ENCODE results near the gene ZNF695.
"Not testable (repeated sequence)": the region's sequence is repeated elsewhere in the genome, so short reads cannot be mapped to it uniquely, and the experiment has no call there.

ZNF695 gene

GRCh38 chr1:247047260-247047659, 39.4 kb upstream of the ZNF695 start:
- DNase-seq = no peak
- Histone ChIP-seq H3K4me1 (ENCODE audit: control insufficient read depth, insufficient read depth, low read depth, low read length) (no peaks in the 10 kb centered on the region), H3K18ac (ENCODE audit: low read depth in 1 of 2, low read length in 2 of 2) (no peak overlapping the region), H3K9me3 (ENCODE audit: control insufficient read depth, low read length) (peaks cover 87% of the 10 kb centered on the region), H2BK15ac (ENCODE audit: low read depth, poor library complexity, severe bottlenecking) (no peak overlapping the region), H4K91ac (ENCODE audit: low read length) (no peak overlapping the region), H3K4ac (ENCODE audit: low read depth in 1 of 2, low read length in 2 of 2) (no peak overlapping the region), H3K9ac (ENCODE audit: low read length) (no peak overlapping the region), H2BK12ac (ENCODE audit: low read length in 2 of 2) (no peak overlapping the region), H3K14ac (ENCODE audit: low read length in 2 of 2) (no peak overlapping the region), H3K79me1 (replicated peaks; ENCODE audit: low read length, poor library complexity, severe bottlenecking) (peaks cover 21% of the 10 kb centered on the region), H3K27ac (ENCODE audit: low read length, poor library complexity, severe bottlenecking) (no peak overlapping the region), H4K8ac (ENCODE audit: low read length) (no peak overlapping the region), H2BK5ac (ENCODE audit: low read depth, low read length, poor library complexity, severe bottlenecking) (no peak overlapping the region), H3K27me3 (ENCODE audit: control insufficient read depth in 1 of 2, insufficient read depth in 1 of 2, low read length in 2 of 2) (no peaks in the 10 kb centered on the region), H3K4me3 (ENCODE audit: insufficient read depth in 1 of 2, low read depth in 1 of 2, low read length in 2 of 2) (peak overlapping the region in 1 of 2 experiments; percentile 29), H2AFZ (ENCODE audit: low read depth, low read length) (no peak overlapping the region), H3K23ac (ENCODE audit: low read length in 2 of 2) (no peak overlapping the region), H2AK5ac (ENCODE audit: low read length, severe bottlenecking) (no peak overlapping the region), H3K4me2 (ENCODE audit: low read length, poor library complexity, severe bottlenecking) (no peak overlapping the region), H3K36me3 (ENCODE audit: control insufficient read depth in 1 of 2, insufficient read depth in 2 of 2, low read depth in 1 of 2, low read length in 2 of 2) (peaks cover 0 to 5% of the 10 kb centered on the region in 2 experiments), H2BK120ac (ENCODE audit: low read depth, low read length) (no peak overlapping the region)
- 94% methylated on average over 2 of the region's 2 CpGs for WGBS

- no peak overlapping the region for H4K8ac ChIP-seq (ENCODE audit: low read length)
- peaks cover 5 to 7% of the 10 kb centered on the region in 2 experiments for H3K36me3 ChIP-seq (ENCODE audit: control insufficient read depth in 1 of 2, insufficient read depth in 2 of 2, low read depth in 1 of 2, low read length in 2 of 2)
- no peak overlapping the region for H3K4me2 ChIP-seq (ENCODE audit: low read length, poor library complexity, severe bottlenecking)
- no peak overlapping the region for H2BK120ac ChIP-seq (ENCODE audit: low read depth, low read length)
- no peak overlapping the region for H3K9ac ChIP-seq (ENCODE audit: low read length)
- no peak overlapping the region for H3K4ac ChIP-seq (ENCODE audit: low read depth in 1 of 2, low read length in 2 of 2)
- no peak overlapping the region for H4K91ac ChIP-seq (ENCODE audit: low read length)
- H3K14ac ChIP-seq (ENCODE audit: low read length in 2 of 2) = no peak overlapping the region
- H3K79me1 ChIP-seq (replicated peaks; ENCODE audit: low read length, poor library complexity, severe bottlenecking) = peaks cover 25% of the 10 kb centered on the region
- H3K27ac ChIP-seq (ENCODE audit: low read length, poor library complexity, severe bottlenecking) = no peak overlapping the region
- peaks cover 95% of the 10 kb centered on the region for H3K9me3 ChIP-seq (ENCODE audit: control insufficient read depth, low read length)
- H2AK5ac ChIP-seq (ENCODE audit: low read length, severe bottlenecking) = no peak overlapping the region
- no peak overlapping the region for H2BK5ac ChIP-seq (ENCODE audit: low read depth, low read length, poor library complexity, severe bottlenecking)
- H3K23ac ChIP-seq (ENCODE audit: low read length in 2 of 2) = no peak overlapping the region
- no peak overlapping the region for H3K4me3 ChIP-seq (ENCODE audit: insufficient read depth in 1 of 2, low read depth in 1 of 2, low read length in 2 of 2)
- no peak overlapping the region for H2AFZ ChIP-seq (ENCODE audit: low read depth, low read length)
- no peak for DNase-seq
- H3K4me1 ChIP-seq (ENCODE audit: control insufficient read depth, insufficient read depth, low read depth, low read length) = no peaks in the 10 kb centered on the region
- no peak overlapping the region for H2BK12ac ChIP-seq (ENCODE audit: low read length in 2 of 2)
- H3K27me3 ChIP-seq (ENCODE audit: control insufficient read depth in 1 of 2, insufficient read depth in 1 of 2, low read length in 2 of 2) = no peaks in the 10 kb centered on the region
- WGBS = 95% methylated on average over 4 of the region's 5 CpGs
- no peak overlapping the region for H3K18ac ChIP-seq (ENCODE audit: low read depth in 1 of 2, low read length in 2 of 2)
- H2BK15ac ChIP-seq (ENCODE audit: low read depth, poor library complexity, severe bottlenecking) = no peak overlapping the region
Measured at GRCh38 chr1:247043406-247043805, 35.5 kb upstream of the ZNF695 start.

GRCh38 chr1:247037511-247038320, 29.9 kb upstream of the ZNF695 start:
- WGBS = 96% methylated on average over 4 of the region's 6 CpGs
- Histone ChIP-seq H3K14ac (ENCODE audit: low read length in 2 of 2) (no peak overlapping the region), H3K4me2 (ENCODE audit: low read length, poor library complexity, severe bottlenecking) (no peak overlapping the region), H2BK5ac (ENCODE audit: low read depth, low read length, poor library complexity, severe bottlenecking) (no peak overlapping the region), H4K91ac (ENCODE audit: low read length) (no peak overlapping the region), H3K4ac (ENCODE audit: low read depth in 1 of 2, low read length in 2 of 2) (no peak overlapping the region), H2BK15ac (ENCODE audit: low read depth, poor library complexity, severe bottlenecking) (no peak overlapping the region), H2BK12ac (ENCODE audit: low read length in 2 of 2) (no peak overlapping the region), H2AFZ (ENCODE audit: low read depth, low read length) (no peak overlapping the region), H3K18ac (ENCODE audit: low read depth in 1 of 2, low read length in 2 of 2) (no peak overlapping the region), H3K36me3 (ENCODE audit: control insufficient read depth in 1 of 2, insufficient read depth in 2 of 2, low read depth in 1 of 2, low read length in 2 of 2) (peaks cover 6 to 51% of the 10 kb centered on the region in 2 experiments), H3K23ac (ENCODE audit: low read length in 2 of 2) (no peak overlapping the region), H3K79me1 (replicated peaks; ENCODE audit: low read length, poor library complexity, severe bottlenecking) (peaks cover 8% of the 10 kb centered on the region), H3K4me3 (ENCODE audit: insufficient read depth in 1 of 2, low read depth in 1 of 2, low read length in 2 of 2) (peak overlapping the region in 1 of 2 experiments; percentile 53), H4K8ac (ENCODE audit: low read length) (no peak overlapping the region), H3K9ac (ENCODE audit: low read length) (no peak overlapping the region), H2AK5ac (ENCODE audit: low read length, severe bottlenecking) (no peak overlapping the region), H2BK120ac (ENCODE audit: low read depth, low read length) (no peak overlapping the region), H3K27me3 (ENCODE audit: control insufficient read depth in 1 of 2, insufficient read depth in 1 of 2, low read length in 2 of 2) (no peaks in the 10 kb centered on the region), H3K4me1 (ENCODE audit: control insufficient read depth, insufficient read depth, low read depth, low read length) (no peaks in the 10 kb centered on the region), H3K27ac (ENCODE audit: low read length, poor library complexity, severe bottlenecking) (no peak overlapping the region), H3K9me3 (ENCODE audit: control insufficient read depth, low read length) (peaks cover 97% of the 10 kb centered on the region)
- peak; percentile 6 for DNase-seq

GRCh38 chr1:247032306-247032705, 24.4 kb upstream of the ZNF695 start:
- H3K4me2 ChIP-seq (ENCODE audit: low read length, poor library complexity, severe bottlenecking); H2BK12ac ChIP-seq (ENCODE audit: low read length in 2 of 2); H2AK5ac ChIP-seq (ENCODE audit: low read length, severe bottlenecking); H3K23ac ChIP-seq (ENCODE audit: low read length in 2 of 2); H2BK120ac ChIP-seq (ENCODE audit: low read depth, low read length); H4K91ac ChIP-seq (ENCODE audit: low read length); H2BK15ac ChIP-seq (ENCODE audit: low read depth, poor library complexity, severe bottlenecking); H2AFZ ChIP-seq (ENCODE audit: low read depth, low read length); H2BK5ac ChIP-seq (ENCODE audit: low read depth, low read length, poor library complexity, severe bottlenecking); H3K27me3 ChIP-seq (ENCODE audit: control insufficient read depth in 1 of 2, insufficient read depth in 1 of 2, low read length in 2 of 2); H3K18ac ChIP-seq (ENCODE audit: low read depth in 1 of 2, low read length in 2 of 2); H3K4ac ChIP-seq (ENCODE audit: low read depth in 1 of 2, low read length in 2 of 2); H4K8ac ChIP-seq (ENCODE audit: low read length); H3K4me3 ChIP-seq (ENCODE audit: insufficient read depth in 1 of 2, low read depth in 1 of 2, low read length in 2 of 2); H3K79me1 ChIP-seq (replicated peaks; ENCODE audit: low read length, poor library complexity, severe bottlenecking); H3K27ac ChIP-seq (ENCODE audit: low read length, poor library complexity, severe bottlenecking); DNase-seq; H3K4me1 ChIP-seq (ENCODE audit: control insufficient read depth, insufficient read depth, low read depth, low read length); H3K9ac ChIP-seq (ENCODE audit: low read length); H3K14ac ChIP-seq (ENCODE audit: low read length in 2 of 2): not testable (repeated sequence)
- Histone ChIP-seq H3K9me3 (ENCODE audit: control insufficient read depth, low read length) (peaks cover 62% of the 10 kb centered on the region), H3K36me3 (ENCODE audit: control insufficient read depth in 1 of 2, insufficient read depth in 2 of 2, low read depth in 1 of 2, low read length in 2 of 2) (peaks cover 6 to 32% of the 10 kb centered on the region in 2 experiments)
- 100% methylated on average over 3 of the region's 30 CpGs for WGBS

Measured in mesenchymal stem cell (in vitro differentiated cells and primary cell).